ENCODE measurements around the gene ARMC3.
"Not testable (repeated sequence)": the region's sequence is repeated elsewhere in the genome, so short reads cannot be mapped to it uniquely, and the experiment has no call there.

The ARMC3 gene, protein sequence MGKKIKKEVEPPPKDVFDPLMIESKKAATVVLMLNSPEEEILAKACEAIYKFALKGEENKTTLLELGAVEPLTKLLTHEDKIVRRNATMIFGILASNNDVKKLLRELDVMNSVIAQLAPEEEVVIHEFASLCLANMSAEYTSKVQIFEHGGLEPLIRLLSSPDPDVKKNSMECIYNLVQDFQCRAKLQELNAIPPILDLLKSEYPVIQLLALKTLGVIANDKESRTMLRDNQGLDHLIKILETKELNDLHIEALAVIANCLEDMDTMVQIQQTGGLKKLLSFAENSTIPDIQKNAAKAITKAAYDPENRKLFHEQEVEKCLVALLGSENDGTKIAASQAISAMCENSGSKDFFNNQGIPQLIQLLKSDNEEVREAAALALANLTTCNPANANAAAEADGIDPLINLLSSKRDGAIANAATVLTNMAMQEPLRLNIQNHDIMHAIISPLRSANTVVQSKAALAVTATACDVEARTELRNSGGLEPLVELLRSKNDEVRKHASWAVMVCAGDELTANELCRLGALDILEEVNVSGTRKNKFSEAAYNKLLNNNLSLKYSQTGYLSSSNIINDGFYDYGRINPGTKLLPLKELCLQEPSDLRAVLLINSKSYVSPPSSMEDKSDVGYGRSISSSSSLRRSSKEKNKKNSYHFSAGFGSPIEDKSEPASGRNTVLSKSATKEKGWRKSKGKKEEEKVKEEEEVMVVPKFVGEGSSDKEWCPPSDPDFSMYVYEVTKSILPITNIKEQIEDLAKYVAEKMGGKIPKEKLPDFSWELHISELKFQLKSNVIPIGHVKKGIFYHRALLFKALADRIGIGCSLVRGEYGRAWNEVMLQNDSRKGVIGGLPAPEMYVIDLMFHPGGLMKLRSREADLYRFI

DNA sequence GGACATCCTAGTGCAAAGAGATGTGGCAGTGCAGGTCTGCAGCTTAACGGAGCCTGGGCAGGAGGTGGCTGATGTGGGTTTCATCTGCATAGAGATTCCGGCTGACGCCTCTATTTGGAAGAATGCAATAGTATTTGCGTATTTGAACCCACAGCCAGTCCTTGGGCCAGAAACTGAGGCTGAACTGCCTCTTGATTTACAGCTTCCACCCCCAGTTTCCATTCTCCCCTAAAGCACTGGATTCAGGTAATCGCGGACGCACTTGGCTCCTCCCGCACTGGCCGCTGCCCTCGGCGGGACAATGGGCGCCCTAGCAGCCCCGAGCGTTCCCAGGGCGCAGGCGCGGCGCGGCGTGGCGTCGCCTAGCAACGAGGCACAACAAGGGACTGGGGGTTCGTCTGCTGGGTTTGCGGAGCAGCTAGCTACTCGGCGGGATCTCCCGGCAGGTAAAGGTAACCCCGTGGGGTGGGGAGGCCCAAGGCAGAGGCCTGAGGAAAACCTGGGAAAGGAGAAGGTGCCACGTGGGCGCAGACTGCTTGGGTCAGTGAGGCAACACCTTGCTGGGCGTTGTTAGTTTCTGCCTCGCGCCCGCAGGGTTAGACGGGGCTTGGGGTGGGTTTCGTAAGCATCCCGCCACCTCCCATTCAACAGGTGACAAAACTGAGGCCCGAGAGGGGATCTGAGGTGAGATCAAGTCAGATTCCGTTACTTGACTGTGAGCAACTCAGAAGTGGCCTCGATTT is at the start of gene ARMC3:
Gene ARMC3, plus strand, starts transcription at position 393 of the 743 bp plus-strand sequence. CDS start 3,944 bp downstream, outside the sequence.
- peak; percentile 67 for DNase-seq

DNA sequence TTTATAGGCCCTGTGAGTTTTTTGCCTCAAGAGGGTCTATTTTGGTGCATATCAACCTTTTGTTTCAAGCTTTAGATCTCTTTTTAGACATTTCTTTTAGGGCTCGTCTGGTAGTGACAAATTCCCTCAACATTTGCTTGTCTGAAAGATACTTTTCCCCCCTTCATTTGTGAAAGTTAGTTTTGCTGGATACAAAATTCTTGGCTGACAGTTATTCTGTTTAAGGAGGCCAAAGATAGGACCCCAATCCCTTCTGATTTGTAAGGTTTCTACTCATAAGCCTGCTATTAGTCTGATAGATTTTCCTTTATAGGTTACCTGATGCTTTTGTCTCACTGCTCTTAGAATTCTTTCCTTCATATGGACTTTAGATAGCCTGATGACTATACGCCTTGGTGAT is 36.1 kb upstream of the ARMC3 start:
- DNase-seq: no peak

DNA sequence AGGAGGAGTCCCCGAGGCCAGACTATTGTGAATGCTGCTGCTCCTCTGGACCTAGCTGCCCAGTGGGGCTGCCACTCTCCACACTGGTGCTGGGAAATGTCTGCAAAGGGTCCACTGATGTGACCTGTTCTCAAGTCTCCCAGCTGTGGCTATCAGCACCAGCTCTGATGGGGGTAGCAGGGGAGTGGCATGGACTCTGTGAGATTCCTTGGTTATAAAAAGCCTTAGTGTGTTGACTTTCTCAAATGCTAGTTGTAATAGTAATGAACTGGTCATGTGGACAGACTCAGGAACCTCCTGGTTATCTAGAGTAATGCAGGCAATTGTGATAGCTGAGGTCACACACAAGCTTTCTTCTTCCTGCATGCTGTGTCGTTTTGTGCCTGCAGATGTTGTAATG is 34.1 kb upstream of the ARMC3 start:
- DNase-seq: no peak

DNA sequence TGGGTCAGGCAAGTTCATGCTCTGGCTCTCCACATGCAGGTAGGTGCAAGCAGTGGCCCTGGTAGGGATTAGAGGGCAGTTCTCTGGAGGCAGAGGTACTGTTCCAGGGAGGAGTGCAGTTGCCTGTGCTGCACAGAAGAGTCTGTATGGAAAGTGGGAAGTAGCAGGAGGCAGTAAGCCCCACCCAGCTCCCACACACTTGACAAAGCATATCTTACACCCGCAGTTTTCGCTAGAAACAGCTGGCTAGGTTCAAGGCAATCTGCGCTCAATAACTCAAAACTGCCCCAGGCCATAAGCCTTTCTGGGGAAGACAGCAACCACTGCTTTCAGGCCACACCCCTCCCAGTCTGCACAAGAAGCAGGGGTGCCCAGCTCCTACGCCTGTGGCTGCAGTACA is 33.1 kb upstream of the ARMC3 start:
- no peak for DNase-seq

DNA sequence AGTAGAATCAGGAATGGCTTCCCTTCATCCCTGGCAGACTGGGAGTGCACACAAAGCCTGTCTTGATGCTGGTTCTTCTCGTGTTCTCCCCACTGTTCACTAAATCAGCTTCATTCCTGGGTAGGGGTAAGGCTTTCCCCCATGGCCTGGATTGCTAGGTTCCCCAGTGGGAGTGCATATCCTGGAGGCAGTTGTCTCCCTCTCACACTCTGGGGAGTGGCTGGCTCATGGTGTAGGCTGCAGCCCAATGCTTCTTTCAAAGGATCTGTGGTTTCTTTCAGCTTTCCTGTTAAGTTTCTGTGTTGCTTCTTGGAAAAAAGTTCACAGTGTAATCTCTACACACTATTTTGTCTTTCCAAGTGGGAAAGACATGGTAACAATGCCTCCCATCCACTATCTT is 32.6 kb upstream of the ARMC3 start:
- DNase-seq: no peak

DNA sequence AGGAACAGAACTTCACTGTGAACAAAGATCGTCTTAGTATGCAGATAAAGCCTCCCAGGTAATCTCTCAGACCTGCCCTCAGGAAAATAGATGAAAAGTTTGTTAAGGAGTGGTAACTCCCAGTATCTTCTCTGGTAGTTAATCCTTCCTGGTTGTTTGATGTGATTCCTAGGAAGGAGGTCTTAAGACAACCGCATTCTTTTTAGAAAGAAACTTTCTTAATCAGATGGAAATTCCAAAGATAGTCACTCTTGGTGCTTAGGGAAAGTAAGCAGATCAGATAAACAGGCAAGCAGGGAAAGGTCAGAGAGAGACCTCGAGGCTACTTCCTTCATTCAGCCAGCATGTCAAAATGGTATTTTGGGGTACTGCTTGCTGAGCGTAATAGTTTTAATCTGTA is 30.5 kb upstream of the ARMC3 start:
- DNase-seq: no peak

DNA sequence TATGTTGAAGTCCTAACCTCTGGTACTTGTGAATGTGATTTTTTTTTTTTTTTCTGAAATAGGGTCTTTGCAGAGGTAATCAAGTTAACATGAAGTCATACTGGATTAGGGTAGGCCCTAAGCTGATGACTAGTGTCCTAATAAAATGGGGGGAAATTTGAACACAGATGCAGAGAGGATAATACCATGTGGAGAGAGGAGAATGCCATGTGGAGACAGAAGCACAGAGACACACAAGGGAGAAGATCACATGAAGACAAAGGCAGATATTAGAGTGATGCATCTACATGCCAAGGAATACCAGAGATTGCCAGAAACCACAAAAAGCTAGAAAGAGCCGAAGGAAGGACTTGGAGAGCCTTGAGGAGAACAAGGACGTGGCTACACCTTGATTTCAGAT is 28.5 kb upstream of the ARMC3 start:
- DNase-seq: no peak

DNA sequence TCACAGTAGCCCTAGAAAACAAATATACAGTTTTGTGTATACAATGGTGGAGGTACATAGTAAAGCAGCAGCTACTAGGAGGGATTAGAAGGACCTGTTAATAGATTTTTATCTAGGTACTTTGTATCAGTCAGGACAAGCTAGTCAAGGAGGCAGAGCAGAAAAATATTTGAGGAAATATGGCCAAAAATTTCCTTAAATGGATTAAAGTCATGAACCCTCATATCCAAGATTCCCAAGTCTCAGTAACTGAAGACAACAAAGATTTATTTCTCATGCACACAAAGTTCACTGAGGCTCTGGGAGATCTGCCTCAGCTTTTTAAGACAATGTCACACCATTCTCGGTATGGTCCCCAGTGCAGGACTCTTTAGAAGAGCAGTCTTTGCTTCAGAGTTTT is 28.1 kb upstream of the ARMC3 start:
- no peak for DNase-seq

DNA sequence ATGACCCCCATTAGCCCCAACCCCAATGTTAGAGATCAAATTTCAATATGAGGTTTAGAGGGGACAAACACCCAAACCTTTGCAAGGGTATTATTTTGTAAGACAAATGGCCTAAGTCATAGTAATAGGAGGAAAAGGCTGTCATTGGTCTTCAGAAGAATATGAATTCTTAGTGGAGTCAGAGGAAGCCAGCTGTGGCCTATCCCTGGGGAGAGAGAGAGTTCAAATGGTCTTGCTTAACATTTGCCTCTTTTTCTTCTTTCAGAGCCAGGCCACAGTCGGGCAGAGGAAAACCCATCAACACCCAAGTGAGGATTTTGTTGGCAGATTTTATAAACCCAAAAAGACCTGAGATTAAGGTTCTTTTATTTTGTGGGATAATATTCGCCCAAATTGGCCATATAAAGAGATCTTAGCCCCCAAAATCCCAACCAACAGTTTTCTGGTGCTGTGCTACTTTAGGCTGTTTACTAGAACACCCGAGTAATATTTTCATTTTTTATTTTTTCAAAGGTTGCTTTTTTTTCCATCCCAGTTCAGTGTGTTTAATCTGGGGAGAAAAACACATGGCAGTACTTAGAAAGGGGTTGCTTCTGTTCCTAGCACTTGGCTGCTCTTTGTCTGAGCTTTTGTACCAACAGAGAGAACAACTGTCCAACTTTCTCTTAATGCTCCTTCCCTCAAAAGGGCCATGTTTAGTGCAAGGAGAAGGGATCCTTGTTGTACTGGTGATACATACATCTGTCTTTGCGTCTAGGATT is 26.8 kb upstream of the ARMC3 start:
- DNase-seq: no peak

DNA sequence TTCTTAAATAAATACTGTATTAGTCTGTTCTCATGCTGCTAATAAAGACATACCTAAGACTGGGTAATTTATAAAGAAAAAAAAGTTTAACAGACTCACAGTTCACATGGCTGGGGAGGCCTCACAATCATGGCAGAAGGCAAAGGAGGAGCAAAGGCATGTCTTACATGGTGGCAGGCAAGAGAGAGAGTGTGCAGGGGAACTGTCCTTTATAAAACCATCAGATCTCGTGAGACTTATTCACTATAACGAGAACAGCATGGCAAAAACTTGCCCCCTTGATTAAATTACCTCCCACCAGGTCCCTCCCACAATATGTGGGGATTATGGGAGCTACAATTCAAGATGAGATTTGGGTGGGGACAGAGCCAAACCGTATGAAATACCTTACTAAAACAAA is 25.7 kb upstream of the ARMC3 start:
- not testable (repeated sequence) for DNase-seq

DNA sequence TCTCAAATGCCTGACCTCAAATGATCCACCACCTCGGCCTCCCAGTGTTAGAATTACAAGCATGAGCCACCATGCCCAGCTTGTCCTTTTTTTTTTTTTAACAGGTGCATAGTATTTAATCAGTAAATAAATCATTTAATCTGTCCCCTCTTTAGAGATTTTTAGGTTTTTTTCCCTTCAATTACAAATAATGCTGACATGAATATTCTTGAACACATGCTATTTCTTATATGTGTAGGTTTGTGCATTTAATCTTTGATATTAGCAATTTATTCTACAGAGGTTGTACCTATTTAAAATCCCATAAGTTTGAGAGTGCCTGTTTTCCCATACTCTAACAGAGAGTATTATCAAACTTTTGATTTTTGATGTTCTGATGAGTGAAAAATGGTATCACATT is 24.2 kb upstream of the ARMC3 start:
- DNase-seq: no peak

DNA sequence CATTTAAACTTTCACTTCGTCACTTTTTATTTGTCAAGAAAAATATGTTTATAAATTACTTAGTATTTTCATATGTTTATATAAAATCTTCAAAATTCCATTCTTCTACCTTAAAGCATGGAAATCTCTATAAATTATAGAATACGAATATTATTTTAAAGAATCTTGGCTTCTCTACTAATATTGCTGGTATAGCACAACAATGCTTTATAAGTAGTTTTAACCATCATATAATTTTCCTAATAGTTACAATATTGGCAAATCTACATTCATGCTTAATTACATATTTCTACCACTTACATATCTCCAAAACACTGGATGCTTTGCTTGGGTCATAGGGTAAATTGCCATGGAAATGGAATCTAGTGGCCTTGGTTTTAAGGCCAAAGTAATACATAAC is 21.1 kb upstream of the ARMC3 start:
- no peak for DNase-seq

DNA sequence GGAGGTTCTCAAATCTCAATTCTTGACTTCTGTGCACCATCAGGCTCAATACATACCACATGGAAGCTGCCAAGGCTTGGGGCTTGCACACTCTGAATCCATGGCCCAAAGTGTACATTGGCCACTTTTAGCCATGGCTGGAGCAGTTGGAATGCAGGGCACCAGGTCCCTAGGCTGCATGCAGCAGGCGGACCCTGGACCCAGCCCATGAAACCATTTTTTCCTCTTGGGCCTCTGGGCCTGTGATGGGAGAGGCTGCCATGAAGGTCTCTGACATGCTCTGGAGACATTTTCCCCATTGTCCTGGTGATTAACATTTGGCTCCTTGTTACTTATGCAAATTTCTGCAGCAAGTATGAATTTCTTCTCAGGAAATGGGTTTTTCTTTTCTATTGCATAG is 19.0 kb upstream of the ARMC3 start:
- DNase-seq: no peak

DNA sequence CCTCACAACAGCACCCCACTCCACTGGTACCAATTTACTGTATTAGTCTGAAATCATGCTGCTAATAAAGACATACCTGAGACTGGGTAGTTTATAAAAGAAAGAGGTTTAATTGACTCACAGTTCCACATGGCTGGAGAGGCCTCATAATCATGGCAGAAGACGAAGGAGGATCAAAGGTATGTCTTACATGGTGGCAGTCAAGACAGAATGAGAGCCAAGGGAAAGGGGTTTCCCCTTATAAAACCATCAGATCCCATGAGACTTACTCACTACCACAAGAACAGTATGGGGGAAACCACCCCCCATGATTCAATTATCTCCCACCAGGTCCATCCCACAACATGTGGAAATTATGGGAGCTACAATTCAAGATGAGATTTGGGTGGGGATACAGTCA is 18.2 kb upstream of the ARMC3 start:
- DNase-seq: not testable (repeated sequence)

DNA sequence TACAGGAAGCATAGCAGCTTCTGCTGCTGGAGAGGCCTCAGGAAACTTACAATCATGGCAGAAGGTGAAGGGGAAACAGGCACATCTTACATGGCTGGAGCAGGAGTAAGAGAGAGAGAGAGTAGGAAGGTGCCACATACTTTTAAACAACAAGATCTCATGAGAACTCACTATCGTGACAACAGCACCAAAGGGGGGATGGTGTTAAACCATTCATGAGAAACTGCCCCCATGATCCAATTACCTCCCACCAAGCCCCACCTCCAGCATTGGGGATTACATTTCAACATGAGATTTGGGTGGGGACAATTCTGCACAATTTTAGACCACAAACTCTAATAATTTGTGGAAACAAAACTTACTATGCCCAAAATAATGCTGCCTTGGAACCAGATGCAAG is 16.8 kb upstream of the ARMC3 start:
- DNase-seq: no peak

DNA sequence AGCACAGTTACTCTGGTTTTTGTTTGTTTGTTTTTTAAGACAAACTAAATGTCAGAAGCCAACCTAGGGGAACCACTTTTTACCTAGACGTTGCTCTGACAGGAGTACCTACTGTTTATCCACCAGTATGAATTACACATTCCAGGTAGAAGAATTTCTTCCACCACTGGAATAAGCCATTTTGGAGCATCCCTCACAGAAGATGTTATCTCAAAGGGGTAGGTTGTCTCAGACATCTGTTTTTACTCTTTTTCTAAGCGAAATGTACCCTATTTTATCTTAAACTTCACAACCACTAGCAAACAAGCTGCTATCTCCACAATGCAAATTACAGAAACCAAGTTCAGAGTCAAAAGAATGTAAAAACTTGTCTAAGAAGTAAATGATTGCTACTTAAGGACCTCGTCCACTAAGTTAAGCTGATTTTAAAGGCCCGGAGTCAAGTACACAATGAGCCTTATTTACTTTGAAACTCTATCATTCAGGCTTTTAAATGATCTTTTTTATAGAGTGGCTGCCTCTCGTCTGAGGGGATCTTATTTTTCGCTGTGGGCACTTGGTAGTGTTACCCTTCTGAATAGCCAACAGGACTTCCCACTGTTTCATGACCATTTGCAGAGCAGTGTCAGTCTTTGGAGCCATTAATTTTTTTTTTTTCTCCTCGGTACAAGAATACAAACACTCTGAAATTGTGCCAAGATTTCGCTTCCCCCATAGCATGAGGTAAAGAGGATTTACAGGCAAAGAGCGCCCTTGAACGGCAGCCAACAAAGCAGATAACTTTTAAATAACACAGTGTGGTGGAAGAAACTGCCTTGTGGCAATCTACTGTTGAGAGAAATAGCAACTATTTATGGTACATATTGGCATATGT is 15.7 kb upstream of the ARMC3 start:
- DNase-seq: no peak

DNA sequence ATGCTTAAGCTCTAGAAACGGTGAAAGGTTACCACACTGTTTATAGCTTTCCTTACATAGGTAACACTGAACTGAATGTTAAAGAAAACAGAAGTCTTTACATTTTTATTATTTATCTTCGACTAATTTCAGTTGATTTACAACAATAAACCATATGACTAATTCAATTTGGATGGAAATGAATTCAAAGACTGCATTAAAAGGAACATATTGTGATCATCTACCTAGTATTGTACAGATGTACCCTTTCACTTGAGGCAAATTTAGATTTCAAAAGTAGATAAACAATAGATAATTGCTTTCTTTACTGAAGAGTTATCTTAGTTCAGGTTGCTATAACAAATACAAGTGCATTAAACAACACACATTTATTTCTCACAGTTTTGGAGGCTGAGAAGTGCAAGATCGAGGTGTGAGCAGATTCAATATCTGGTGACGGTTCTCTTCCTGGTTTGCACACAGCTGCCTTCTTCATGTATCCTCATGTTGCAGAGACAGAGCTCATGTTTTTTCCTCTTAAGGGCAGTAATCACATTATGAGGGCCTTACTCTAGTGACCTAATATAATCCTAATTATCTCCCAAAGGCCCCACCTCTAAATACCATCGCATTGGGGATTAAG is 15.0 kb upstream of the ARMC3 start:
- no peak for DNase-seq

DNA sequence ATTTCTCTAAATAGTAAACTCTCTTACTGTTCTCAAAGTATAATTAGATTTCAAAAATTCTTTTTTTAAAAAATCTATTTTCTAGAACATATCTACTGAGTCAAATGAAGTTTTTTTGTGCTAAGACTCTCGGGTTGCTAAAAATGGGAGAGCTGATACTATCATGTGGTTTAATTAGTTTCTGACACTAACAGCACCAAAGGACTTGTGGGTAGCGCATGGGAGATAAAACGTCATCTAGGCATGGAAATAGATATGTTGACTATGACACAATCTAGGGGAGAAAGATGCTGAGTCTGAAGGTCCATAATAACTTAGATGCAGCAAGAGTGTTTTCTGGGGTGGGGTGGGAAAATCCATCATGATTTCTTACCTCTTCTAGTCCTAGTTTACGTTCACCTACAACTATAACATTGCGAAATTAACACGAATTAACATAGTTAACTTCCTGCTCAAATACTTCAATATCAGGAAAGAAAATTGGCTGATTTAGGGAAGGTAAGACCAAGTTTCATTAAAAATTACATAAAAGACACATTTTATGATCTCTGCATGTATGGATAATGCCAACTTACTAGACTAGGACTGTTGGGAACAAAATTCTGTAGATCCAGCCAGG is 14.3 kb upstream of the ARMC3 start:
- no peak for DNase-seq

DNA sequence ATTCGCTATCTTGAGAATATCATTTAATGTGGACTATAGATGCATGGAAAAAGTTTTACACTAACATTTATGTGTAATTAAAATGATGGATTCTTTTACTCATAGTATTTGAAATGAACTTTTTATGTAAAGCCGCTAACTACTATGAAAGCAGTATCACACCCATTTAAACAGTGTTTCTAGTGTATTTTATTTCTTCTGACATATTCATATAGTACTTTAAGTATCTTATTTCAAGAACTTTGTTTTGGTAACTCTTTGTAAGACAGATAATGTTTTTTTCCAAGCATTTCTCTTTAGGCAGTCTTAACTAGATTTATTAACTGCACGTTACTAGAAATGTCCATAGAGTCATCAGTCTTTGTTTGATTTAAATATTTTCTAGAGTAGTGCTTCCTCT is 12.5 kb upstream of the ARMC3 start:
- DNase-seq: no peak

DNA sequence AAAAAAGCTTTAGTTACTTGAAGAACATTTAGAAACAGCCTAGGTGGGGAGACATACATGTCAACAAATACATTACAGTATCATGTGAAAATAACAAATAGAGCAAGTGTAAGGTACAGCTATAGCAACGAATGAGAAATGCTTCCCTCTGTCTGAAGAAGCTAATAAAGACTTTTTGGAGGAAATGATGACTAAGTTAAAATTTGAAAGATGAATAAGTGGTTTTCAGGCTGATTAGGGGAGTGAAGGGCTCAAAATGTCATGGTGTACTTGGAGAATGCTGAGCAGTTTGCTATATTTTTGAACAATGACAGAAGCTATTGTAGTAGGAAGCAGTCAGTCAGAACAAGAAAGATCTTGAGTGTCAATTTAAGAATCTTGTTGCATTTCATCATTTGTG is 2.8 kb upstream of the ARMC3 start:
- no peak for DNase-seq

DNA sequence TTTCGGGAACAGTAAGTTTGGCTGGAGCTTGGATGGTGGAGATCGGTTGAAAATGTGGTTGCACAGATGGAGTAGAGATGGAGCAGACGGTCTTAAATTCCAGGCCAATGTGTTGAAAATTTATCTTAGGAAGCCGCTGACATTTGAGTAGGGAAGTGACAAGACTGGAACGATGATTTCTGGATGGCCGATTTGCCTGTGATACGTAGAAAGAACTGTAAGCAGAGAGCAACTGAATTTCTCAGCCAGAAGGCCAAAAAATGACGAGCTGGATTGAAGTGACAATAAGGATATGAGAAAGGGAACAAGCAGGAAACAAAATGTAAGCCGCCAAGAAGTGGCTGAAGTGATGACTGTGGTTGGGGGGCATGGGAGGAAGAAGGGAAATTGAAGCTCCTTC is 687 bp upstream of the ARMC3 start:
- DNase-seq: no peak
